Activated T-cell treated with anti-CD3 and anti-CD28 coated beads, Interleukin-2, amount 50 U/mL, for 1 hour (primary cell): ENCODE results near the gene GALNT1.

ENCODE experiments used
- DNase-seq: peaks from one replicate; pipeline ENCODE4 v3.0.0-alpha.2; 2020

The GALNT1 gene

DNA sequence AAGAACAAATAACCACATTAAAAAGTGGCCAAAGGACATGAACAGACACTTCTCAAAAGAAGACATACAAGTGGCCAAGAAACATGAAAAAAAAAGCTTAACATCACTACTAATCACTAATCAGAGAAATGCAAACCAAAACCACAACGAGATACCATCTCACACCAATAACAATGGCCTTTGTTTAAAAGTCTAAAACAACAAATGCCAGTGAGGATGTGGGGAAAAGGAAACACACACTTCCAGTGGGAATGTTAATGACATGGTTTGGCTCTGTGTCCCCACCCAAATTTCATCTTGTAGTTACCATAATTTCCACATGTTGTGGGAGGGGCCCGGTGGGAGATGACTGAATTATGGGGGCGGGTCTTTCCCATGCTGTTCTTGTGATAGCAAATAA, 147.1 kb downstream of the GALNT1 start:
- DNase-seq = no peak

DNA sequence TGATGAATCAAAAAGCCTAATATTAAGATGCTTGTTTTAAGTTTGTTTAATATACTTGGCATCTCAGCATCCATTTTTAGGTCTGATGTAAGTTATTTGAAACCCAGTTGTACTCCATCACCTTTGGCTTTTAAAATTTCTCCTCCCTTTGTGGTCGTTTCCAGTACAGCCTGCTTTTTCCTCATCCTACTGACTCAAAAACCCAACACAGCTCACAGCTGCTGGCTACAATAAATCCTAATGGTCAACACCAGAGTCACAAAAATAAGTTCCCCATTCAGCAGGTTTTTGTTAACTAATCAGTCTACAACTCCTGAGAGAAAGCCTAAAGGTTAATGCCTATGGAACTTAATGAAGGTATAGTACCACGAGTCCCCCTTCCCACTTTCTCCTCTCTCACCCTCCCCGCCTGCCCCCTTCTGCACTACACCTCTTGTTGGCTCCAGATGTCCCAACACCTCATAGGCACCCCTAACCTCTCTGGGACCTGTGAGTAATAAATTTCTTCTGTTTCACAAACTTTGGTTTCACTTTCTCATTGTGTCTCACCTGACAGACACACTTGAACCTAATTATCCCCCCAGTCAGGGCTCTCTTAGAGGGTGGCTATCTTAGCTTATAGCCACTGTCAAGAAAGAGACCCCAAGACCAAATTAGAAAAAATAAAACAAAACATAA, 148.6 kb downstream of the GALNT1 start:
- no peak for DNase-seq

- no peak for DNase-seq
Observed at GRCh38 chr18:35730691-35731370, 149.3 kb downstream of the GALNT1 start.

GRCh38 chr18:35731701-35732100, 150.2 kb downstream of the GALNT1 start:
- no peak for DNase-seq

GRCh38 chr18:35732162-35732561, 150.6 kb downstream of the GALNT1 start:
- no peak for DNase-seq

DNA sequence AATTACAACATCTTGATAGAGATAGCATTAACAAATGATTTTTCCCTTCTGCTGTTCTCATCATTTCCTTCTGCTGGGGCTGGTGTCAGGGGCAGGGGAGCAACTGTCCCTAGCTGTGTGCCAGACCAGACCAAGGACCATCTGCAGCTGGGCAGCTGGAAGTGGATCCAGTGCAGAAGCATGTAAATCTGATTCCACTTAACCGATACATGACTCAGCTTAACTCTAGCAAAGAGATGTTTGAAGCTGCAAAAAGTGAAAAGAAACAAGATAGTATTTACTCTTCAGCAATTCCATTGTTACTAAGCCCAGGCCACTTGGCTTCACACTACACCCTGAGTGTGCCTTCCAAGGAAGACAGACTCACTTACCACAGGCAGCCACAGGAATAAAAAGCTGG, 151.1 kb downstream of the GALNT1 start:
- DNase-seq = no peak

DNA sequence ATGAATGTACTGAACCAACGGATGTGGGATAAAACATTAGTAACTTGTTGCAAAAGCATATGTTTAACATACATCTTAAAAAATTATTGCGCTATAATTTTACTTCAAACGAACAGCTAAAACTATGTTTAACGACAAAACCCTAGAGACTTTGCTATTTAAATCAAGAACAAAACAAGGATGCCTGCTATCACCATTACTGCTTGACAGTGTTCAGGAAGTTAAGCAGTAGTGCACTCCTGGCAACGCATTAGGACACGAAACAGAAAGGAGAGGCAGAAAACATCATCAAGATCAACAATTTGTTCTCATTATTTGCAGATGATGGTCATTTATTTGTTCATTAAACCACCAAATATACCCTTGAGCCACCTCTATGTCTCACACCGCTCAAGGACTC, 151.9 kb downstream of the GALNT1 start:
- no peak for DNase-seq

GRCh38 chr18:35736696-35737095, 155.2 kb downstream of the GALNT1 start:
- DNase-seq = no peak

- no peak for DNase-seq
Observed at GRCh38 chr18:35739778-35740177, 158.2 kb downstream of the GALNT1 start.

DNA sequence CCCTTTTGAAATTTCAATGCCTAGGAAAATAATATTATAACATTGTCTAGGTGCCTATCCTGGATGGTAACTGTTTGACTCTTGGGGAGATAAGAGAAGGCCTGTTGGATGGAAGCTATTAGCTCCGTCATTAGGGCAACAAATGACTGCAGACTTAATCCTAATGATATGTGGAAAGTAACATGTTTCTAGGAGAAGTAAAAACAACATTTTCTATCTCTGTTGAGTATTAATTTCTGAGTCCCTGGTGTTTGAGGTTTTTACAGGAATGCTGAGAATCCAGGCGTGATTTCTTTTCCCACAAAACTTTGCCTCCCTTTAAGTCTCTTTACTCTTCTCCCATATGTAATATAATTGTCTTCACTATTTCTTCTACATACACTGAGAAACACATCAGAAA, 159.1 kb downstream of the GALNT1 start:
- no peak for DNase-seq

DNA sequence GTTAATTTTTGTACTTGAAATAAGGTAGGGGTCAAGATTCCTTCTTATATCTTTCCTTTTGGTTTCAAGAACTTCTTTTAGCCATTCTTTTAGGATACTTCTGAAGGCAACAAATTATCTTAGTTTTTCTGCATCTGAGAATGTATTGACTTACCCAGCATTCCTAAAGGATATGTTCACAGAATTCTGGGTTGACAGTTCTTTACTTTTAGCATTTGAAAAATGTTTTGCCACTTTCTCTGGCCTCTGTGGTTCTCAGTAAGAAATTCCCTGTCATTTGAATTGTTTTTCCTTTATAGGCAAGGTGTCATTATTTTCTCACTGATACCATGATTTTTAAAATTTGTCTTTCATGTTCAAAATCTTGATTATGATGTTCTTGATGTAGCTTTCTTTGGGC, 162.4 kb downstream of the GALNT1 start:
- DNase-seq = no peak

GRCh38 chr18:35745814-35746213, 164.3 kb downstream of the GALNT1 start:
- DNase-seq = no peak

DNA sequence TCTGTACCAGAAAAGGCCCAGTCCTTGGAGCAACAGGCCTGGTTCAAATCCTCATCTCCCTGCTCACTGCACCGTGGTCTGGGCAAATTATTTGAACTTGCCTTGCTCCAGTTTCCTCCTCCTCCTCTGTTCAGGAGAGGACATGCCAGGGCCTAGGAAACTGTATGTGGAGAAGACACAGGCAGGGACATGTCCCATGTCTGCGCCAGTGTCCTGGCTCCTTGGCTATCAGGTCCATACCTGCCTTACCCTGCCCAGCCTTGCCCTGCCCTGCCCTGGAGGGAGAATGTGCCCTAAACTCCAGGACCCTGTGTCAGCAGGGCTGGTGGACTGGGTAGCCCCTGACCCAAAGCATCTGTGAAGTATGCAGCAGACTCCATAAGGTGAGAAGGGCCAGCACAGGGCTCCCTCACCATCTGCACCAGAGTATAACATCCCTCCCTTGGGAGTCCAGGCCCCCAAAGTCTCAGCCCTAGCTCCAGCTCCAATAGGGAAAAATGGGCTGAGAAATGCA, 165.3 kb downstream of the GALNT1 start:
- DNase-seq = no peak

GRCh38 chr18:35747894-35748472, 166.4 kb downstream of the GALNT1 start:
- DNase-seq = no peak

DNA sequence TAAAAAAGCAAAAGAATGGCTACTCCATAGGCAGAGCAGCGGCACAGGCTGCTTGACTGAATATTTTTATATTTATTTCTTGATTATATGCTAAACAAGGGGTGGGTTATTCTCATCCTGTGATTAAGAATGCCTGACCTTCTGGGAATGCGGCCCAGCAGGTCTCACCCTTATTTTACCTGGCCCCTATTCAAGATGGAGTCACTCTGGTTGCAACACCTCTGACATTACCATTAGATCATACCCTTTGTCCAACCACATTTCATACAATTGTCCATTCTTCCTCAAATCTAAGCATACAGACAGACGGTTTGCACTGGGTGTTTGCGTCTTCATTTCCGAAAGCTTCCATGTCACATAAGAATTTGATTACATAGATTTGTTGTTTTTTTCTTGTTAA, 168.2 kb downstream of the GALNT1 start:
- no peak for DNase-seq

- DNase-seq = no peak
Observed at GRCh38 chr18:35750929-35751328, 169.4 kb downstream of the GALNT1 start.

GRCh38 chr18:35753306-35753910, 171.9 kb downstream of the GALNT1 start:
- no peak for DNase-seq

DNA sequence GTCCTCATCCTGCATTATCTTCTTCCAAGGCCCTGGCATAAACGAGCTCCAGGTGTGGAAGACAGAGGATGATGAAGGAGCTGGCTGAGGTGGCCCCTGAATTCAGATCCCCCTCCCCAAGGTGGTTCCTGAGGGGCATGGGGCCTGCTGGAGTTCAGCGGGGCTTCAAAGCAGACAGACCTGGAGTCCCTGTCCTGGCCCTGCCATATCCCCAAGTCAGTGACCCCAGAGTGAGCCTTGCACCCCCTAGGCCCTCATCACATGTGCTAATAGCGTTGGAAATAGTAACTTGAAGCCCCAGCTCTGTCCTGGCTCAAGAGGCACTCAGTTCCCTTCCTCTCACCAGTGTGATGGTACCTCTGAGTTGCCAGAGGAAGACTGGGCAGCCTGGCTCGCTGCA, 172.9 kb downstream of the GALNT1 start:
- DNase-seq = no peak

- no peak for DNase-seq
Observed at GRCh38 chr18:35755369-35755768, 173.8 kb downstream of the GALNT1 start.

DNA sequence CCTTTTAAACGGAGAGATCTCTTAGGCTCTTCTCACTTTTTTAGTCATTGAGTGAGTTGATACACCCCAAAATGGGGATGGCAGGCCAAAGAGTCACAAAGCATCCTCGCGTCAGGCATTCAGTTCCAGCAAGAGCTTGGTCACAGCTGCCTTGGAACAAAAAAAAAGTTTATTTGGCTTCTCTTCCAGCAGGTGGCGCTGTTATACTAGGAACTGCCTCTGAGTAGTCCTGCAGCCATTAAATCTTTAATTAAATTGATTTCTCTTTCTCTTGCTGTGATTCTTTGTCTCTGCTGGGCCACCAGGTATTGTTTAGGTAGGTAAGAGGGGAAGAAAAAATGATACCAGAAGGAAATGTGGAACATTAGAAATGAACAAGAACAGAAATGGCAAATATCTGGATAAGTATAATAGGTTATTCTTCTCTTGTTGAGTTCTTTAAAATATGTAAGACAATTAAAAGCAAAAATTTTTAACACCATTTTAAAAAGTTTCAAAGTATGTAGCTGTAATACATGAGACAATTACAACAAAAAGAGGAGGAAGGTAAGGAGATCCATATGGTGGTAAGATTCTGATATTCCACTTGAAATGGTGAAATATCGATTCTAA, 175.1 kb downstream of the GALNT1 start:
- DNase-seq = peak; percentile 25
